Muscle of arm (tissue), 12 donors: ENCODE measurements around the gene BMP10. TPM values are rescaled to one million over a fixed set of nuclear protein-coding genes. Genes with fewer than 3 reads are reported as not detected.
"Not testable (repeated sequence)": the region's sequence is repeated elsewhere in the genome, so short reads cannot be mapped to it uniquely, and the experiment has no call there.

Experiments used
- DNase-seq: peaks from one replicate; pipeline ENCODE4 v3.0.0-alpha.2; 2013
- polyA plus RNA-seq, 12 donors: library from polyadenylated mRNA; unstranded; fragments of 120-200 nt; gene quantifications; one replicate each; pipeline ENCODE4 v1.2.1, GENCODE V29; 2013; ENCODE audit not compliant: insufficient read length in 12 of 12

The BMP10 gene
- polyA plus RNA-seq, 12 donors = not detected

DNA sequence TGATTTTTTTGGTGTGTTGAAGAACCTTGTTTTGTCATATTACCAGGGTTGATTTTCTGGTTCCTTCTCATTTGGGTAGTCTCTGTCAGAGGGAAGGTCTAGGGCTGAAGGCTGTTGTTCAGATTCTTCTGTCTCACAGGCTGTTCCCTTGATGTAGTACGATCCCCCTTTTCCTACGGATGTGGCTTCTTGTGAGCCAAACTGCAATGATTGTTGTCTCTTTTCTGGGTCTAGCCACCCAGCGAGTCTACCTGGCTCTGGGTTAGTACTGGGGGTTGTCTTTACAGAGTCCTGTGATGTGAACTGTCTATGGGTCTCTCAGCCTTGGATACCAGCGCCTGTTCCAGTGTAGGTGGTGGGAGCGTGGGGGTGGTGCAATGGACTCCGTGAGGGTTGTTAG lies 24.8 kb upstream of the BMP10 start:
- not testable (repeated sequence) for DNase-seq

DNA sequence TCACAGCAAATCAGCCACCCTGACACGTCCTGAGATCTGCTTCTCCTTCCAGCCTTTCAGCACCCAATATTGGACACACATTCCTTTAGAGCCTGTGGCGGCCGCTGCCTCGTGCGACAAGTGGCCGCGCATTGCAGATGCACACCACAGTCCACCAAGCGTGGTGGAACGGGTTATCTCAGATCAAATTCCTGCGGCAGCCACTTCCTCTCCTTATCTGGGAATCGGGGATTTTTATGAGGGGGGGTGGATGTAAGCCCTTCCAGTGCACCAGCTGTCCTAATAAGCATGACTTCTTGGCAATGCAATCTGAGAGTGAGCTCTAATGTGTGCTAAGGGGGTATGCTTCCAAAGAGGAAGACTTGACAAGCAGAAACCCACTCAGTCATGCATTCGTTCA lies 18.3 kb upstream of the BMP10 start:
- DNase-seq = no peak

DNA sequence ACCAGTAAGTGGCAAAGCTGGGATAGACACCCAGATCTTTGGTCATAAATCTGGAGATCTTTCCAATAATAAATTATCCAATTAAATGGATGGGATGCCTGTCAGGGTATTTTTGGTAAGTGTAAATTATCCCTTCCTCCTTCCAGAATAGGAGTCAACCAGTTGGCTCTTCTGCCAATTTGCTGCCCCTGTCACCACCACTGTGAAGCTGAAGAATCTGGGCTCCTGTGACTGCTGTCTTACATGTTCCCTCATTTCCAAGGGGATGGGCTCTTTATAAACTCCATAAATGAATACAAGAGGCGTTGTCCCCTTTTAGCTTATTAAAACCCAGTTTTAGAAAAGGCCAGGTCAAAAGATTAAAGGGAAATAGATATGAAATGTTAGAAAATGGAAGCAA lies 17.8 kb upstream of the BMP10 start:
- no peak for DNase-seq

DNA sequence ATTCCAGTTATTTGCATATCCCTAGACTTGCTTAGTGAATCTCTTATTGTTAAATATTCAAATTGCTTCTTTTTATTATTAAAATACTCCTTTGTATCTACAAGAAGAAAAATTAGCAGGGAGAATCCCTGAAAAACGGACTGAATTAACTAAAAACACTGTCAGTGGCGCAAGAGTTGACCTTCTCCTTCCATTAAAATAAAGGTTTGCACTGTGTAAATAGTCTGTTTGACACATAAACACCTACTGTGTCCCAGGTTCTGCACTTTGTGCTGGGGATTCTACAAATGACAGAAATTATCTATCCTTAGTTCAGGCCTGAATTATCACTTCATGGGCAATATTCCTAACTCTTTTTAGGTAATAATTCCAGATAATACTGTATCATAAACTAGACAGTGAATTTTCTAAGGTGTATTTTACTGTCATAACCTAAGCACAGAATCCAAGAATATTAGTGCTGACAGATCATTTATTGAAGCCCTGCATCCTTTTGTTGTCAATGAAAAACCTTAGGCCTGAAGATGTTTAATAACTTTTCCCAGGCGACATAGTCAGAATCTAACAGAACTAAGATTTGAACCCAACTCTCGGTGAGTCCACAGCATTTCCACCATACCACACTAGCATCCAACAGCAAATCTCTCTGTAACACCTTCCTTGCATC lies 17.0 kb upstream of the BMP10 start:
- DNase-seq = no peak

DNA sequence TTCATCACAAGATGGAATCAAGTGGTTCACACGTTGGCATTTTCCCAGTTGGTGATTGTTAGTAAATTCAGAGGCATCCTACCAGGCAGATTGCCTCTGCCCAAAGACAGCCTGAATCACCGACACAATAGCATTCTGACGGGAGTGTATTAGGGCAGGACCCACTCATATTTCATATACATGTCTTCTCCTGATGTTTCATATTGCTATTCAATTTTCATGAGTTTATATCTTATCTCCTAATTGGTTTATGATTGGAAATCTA lies 14.5 kb upstream of the BMP10 start:
- DNase-seq = no peak

DNA sequence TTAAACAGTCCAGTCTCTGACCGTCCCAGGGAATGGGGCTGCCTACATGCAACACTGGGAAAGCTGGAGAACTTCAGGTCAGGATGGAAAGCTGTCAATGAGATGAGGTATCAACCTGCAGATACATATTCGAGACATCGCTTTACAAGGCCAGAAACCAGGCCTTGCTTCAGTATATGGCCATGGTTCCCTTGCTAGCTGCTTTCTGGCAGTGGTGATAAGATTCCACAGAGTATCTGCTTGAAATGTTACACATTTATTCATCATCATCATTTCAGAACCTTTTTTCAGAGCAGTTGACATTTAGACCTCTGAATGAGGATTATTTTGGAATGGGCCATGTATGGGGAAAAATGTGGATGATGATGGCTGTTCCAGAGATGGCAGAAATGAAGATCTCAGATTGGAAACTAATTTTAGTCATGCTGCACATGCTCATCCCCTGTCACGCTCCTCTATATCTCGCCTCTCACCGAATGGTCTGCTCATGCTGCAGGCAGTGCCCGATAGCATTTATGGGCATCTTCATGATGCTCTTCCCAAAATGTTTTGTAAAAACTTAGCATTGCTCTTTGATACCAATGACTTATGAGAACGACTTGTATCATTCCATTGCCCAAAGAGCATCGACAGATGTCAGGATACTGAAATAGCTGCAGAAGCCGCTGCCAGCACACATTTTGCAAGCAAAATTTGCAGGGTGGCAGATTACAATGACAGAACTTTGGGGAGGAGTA lies 14.0 kb upstream of the BMP10 start:
- no peak for DNase-seq

DNA sequence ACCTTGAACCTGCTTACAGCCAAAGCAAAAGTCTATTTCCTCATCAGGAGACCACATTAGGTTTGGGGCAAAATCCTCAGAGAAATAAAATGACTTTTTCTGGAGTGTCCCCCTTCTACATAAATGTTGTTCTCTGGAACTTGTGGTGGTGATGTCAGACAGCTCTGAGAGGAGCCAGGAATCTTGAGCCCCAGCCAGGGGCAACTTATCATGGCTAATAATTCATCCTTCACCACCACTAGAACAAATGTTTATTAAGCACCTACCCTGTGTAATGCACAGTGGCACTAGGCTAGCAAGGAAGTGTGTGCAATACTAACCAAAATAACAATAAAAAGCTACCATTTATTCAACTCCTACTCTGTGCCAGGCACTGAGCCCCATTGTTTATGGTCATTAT lies 9.0 kb upstream of the BMP10 start:
- DNase-seq = no peak

DNA sequence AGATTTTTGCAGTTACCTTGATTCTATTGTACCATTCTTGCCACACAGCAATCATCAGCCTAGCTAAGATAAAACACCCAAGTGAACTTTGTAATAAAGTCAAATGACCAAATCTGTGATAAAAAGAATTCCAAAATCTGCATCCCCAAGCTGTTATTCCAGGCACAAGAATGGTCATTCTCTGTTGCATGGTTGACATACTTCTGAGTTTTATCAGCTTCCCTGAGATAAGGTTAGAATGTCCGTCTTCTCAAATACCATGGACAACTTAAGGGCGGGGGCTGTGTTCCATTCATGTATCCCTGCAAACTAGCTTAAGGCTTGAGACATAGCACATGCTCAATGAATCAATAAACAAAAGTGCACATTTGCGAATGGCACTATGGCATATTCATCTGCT lies 8.1 kb upstream of the BMP10 start:
- DNase-seq = no peak

DNA sequence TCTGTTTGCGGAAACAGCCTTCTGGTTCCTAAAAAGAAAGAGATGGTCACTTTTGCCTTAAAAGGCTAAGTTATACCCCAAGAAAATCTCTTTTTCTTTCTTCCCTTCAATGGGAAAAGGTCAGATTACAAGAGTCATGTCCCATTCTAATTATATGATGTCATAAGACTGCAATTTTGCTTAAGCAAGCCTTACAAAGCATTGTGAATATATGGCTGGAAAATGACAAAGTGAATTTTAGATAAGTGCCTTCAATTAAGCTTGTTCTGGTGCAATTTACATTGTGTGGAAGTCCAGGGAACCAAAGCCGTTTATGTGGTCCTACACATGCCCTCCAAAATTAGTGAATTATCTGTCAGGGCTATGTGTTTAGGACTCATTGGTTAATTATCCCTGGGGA lies 7.6 kb upstream of the BMP10 start:
- DNase-seq = no peak

DNA sequence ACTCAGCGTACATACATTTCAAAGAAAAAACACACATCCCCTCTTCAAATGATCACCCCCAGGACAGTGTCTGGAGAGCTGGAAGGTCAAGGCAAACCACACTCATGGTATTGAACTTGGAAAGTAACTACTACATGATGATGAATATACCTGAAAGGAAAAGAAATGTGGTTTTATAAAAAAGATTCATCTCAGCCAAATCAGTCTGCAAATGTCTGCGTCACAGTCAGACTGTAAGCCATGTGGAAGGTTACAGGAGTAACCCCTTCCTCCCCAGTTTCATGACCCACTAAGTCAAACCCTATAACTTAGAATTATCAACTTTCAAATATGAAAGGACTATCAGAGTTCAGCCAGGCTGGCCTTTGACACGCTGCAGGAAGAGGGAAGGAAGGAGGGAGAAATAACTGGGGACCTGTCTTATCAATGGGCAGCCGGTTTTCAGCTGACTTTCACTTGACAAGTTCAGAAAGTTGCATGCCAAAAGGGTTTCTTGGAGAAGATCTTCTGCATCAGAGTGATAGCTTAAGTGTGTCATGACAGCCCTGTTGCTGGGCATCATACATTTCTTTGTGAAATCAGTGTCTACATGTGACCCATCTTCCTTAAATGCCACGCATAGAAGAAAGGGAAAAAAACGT lies 7.0 kb upstream of the BMP10 start:
- DNase-seq = no peak

DNA sequence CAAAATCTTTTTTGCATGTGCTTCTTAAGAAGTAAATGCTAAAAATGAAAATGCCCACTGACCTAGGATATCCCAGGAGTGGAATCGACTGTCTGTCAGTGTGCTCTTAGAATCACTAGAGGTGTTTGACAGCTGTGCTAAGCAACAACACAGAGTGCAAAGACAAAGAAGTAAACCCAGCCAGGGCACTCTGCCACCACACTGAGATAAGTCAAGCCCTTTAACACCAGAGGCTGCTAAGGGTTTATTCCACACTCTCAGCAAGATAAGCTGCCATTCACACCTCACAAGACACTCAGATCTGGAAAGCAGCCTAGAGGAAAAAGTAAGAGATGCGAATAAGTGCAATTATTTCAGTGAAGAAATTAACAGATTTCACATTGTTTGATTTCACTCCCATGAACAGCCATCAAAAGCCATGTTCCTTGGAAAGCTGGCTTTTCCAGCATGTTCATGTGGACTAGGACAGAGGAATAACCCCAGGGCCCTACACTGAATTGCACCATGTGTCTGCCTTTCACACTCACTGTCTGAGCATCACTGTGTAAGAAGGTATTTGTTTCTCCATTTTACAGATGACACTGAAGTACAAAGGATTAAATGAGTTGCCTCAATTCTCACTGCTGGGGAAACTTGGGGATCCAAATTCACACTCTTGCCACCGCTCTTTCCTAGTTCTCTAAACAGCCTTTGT lies 6.0 kb upstream of the BMP10 start:
- no peak for DNase-seq

DNA sequence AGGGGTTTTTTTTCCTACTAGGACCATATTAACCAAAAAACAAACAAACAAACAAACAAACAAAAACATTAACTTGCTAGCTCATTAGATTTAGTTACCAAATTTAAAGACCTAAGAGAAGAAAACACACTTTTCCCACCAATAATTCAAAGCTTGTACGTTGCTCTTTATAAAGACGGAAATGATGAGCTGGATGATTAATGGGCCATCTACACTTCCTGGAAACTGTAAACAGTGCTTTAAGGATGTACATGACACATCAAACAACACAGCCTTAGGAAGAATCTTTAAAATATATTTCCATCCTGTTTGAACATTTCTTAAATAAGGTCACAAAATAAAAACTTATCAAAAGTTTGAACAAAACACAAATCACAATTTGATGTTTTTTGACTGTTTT lies 982 bp downstream of the BMP10 start:
- no peak for DNase-seq

DNA sequence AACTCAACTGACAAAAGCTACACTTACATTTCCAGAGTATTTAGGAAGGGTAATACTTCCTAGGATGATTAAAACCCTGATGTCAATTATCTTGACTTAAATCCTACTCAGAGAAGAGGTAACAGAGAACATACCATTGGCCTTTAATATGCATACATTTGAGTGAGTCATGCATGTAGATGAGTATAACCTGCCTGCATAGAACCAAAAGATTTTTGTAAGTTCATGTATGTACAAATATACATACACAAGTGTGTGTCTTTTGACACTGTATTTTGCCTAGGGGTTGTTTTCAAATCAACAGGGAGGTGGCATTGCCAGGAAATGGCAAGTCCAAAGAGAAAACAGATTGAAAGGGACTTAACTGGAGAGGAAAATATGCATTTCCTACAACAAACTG lies 6.1 kb downstream of the BMP10 start:
- DNase-seq = no peak

DNA sequence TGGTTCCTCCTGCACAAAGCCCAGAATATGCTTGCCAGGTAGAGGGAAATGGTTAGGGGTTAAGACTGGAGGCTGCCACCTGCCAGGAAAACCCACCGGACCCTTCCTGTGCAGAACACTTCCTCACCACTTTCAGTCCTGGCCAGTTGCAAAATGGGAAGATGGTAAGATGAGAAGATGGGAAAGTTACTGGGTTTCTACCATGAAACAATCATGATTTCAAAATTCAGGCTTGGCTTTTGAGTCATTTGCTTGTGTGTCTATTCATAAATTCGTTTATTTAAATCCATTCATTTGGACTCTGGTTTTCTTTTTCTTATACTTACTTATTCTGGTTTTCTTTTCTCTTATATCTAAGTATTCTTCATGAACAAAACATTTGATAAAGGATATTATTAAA lies 7.2 kb downstream of the BMP10 start:
- no peak for DNase-seq

DNA sequence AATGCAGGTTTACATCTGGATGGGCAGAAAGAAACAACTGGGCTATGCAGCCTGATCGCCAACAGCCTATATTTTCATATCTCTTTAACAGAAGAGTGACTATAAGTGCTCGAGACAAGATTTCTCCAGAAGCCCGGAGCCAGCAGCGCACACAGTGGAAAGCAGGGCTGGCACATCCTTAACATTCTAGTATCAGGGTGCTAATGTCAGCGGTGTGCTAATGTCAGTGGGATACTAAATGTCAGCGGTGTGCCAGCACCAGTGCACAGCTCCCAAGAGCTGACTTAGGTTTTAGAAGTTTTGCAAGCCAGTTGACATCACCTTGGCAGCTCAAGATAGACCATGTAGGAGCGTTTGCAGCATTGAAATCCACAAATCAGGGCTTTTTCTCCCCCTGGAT lies 8.3 kb downstream of the BMP10 start:
- no peak for DNase-seq

DNA sequence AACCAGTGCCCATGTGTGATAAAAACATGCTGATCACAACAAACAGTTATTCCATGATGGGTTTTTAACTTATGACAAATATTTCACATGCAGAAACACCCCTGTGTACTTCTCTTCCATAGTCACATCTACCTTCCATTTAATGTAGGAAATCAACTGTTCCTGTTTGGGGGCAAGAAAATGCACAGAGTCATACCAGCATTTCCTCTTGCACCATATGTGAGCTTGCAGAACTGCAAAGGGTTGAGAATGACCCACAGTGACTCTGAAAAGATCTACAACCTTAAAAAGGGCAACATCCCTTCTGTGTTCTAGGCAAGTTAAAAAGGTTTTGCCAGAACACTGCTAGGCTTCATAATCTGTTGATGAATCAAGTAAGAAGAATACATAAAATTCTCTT lies 9.9 kb downstream of the BMP10 start:
- DNase-seq = no peak

DNA sequence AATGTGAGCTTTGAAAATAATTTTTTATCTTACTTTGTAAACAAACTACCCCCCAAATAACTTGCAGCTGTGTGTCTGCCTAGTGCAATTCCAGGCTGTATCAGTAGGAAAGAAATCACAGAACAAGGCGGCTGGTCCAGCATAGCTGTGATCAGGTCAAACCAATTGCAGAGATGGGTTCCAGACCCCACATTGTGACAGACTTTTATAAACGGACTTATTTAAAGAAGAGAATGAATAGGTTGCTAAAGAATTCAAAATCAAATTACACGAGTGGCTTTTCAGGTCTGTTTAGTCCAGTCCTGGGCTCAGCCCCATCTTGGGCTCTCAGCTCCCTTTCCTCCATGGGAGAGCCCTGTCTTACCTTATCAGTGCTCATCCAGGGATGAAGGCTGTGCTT lies 11.1 kb downstream of the BMP10 start:
- no peak for DNase-seq

DNA sequence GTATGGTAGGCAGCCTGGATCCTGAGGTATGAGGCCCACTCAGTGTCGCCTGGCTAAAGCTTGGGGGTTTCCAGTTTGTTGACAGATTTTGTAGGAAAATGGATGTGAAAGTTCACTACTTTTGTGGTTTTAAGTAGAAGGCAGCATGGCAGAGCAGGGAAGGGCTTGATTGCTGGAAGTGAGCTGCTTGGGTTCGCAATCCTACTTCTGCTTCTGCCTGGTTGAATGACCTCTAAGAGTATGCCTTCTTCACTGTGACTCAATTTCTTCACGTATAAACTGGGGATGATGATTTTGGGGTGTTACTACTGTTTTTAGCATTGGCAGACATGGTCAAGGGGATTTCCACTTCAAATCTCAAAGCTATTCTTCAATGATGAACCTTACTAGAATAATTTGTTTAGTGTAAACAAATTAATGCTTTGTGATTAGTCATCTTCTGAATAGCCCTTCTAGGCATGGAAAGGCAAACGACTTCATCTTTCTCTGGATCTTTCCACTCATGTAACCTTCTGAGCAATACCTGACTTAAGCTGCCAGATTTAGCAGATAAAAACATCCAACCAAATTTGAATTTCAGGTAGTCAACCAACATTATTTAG lies 13.2 kb downstream of the BMP10 start:
- no peak for DNase-seq

DNA sequence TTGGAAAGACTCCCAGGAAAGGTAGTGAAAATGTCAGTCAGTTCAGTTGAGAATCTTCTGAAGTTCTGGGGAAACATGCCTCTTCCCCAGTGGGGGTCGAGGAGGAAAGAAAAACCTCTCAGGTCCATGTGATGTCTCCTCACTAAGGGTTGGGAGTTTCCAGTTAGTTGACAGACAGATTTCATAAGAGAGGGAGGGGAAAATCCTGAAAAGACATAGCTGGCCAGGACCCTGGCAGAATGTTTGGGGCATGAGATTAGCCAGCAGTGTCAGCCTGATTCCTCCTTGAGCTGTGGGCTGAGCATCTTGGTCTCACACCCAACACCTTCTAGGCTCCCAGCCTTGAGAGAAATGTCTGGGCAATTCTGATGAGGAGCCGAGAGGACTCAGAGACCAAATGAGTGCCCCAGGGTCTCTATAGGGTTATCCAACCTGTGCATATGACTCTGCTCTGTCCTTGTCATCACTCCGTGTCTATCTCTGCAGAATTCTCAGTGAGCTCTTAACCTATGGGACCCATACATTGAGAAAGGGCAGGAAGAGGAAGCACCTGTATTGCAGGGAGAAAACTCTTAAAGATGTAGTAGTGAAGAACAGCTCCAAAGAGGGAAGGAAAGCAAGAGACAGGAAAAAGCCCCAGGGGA lies 13.9 kb downstream of the BMP10 start:
- no peak for DNase-seq

DNA sequence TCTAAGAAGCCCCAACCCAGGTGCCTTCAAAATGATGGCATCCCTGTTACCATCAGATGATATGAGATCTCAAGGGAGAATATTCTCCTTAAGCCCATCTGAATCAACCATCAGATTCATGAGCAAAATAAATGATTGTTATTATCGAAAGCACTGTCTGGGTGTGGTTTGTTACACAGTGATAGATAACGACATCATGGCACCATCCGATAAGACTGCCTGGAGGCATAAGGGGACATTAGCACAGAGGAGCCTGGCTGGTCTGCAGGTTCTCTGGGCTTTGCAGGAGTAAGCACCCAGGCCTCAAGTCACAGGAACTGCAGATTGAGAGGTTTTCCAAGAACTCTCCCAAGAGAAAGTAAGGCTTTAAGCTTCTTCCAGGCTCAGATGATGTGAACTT lies 15.6 kb downstream of the BMP10 start:
- DNase-seq = no peak

DNA sequence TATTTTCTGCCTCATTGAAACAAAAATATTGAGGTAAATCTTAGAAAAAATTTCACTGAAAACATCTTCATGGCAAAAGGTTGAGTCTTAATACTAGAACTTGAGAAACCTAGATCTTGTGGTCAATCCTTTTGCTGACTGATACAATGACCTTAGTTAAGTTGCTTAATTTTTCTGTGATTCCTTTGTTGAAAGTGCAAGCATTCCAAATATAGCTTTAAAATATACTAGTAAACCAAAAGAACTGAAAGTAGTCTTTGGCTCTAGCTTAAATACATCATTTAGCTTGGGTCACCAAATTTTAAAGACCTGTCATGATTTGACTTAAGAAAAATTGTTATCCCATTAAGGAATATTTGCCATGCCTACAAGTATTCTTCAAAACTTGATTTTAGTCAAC lies 16.7 kb downstream of the BMP10 start:
- DNase-seq = no peak

DNA sequence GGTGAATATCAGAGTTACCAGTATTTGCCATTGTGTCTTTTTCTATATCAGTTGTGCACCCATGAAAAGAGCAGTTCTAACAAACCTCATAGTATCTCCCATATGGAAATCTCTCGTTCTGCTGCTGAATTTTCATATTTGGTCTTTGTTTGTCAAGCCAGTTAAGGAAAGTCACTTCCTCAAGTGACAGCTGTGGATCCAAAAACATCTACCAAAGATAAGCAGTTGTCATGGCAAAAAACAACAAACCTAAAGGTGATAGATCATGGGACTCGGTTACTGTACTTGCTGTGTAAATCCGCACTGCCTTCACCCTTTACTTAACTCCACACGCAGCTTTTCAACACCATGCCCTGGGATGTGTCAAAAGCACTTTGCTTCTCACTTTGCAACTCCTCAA lies 17.3 kb downstream of the BMP10 start:
- DNase-seq = no peak
